GM12892 (cell line): ENCODE measurements around the gene PCDHGA7.

Source experiments
- POLR2A ChIP-seq: IDR thresholded peaks from 2 replicates; pipeline ENCODE4 v1.6.1; 2011; ENCODE audit warnings: low read depth, low read length, control low read depth
- POLR2AphosphoS5 ChIP-seq: IDR thresholded peaks from 2 replicates; pipeline ENCODE4 v1.6.1; 2011; ENCODE audit warnings: low read depth, low read length, control low read depth
- TAF1 ChIP-seq: IDR thresholded peaks from 2 replicates; pipeline ENCODE4 v1.6.1; 2011; ENCODE audit warnings: low read depth, mild to moderate bottlenecking, control low read depth, low read length, borderline replicate concordance

DNA sequence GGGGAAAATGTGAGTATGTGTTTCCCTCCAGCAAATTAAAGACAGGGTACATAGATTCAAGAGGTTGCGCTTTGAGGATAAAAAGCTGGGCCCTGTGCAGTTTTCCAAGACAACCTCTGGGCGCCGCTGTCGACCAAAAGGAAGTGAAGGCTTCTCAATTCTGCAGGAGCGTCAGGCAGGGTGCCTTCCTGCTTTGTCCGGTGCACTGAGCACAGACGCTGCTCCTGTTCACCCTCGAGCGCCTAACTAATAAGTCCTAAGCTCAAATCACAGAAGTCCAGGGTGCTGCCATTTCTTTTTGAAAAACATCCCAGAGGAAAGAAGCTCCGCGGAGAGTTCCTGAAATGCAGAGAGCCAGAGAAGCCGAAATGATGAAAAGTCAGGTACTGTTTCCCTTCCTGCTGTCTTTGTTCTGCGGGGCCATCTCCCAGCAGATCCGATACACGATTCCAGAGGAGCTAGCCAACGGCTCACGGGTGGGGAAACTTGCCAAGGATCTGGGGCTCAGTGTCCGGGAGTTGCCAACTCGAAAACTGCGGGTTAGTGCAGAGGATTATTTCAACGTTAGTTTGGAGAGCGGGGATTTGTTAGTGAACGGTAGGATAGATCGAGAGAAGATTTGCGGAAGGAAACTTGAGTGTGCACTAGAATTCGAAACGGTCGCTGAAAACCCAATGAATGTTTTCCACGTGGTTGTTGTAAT, 32.5 kb upstream of the PCDHGA7 start, which contains the start of gene PCDHGB1:
- TF ChIP-seq POLR2A (no peak), POLR2AphosphoS5 (no peak), TAF1 (no peak)
